Esophagus squamous epithelium (tissue), 5 donors: Measurements from ENCODE around the gene PSMG3. TPM values are rescaled to one million over a fixed set of nuclear protein-coding genes. Genes with fewer than 3 reads are reported as not detected.
A peak's percentile ranks its signal among the peaks of the same experiment; 100 is the strongest.

Experiments
- DNase-seq: peaks from one replicate; lab custom pipeline; 2025; lab: John Stamatoyannopoulos, UW
- H3K27ac ChIP-seq, 4 donors: fragments of 200-600 bp; sonication (generic); one replicate each; pipeline ENCODE4 v1.5.1; 2016 to 2019; ENCODE audit warnings: mild to moderate bottlenecking in 1 of 4
- H3K27me3 ChIP-seq, 4 donors: fragments of 200-600 bp; sonication (generic); 1 replicate in 3 of 4; 2 replicates in 1 of 4; pipeline versions ENCODE4 v1.5.1 to v1.6.0; 2017 to 2021; ENCODE audit warnings: antibody characterized with exemption in 1 of 4
- H3K36me3 ChIP-seq, 3 donors: fragments of 200-600 bp; sonication (generic); one replicate each; pipeline ENCODE4 v1.5.1; 2016 to 2019
- H3K4me1 ChIP-seq, 3 donors: fragments of 200-600 bp; sonication (generic); one replicate each; pipeline ENCODE4 v1.5.1; 2017 to 2019
- H3K4me3 ChIP-seq, 4 donors: fragments of 200-600 bp; sonication (generic); 1 replicate in 3 of 4; 2 replicates in 1 of 4; pipeline ENCODE4 v1.5.1; 2016 to 2019; ENCODE audit warnings: mild to moderate bottlenecking in 2 of 4, moderate library complexity in 1 of 4
- H3K9me3 ChIP-seq, 3 donors: fragments of 200-600 bp; sonication (generic); one replicate each; pipeline ENCODE4 v1.5.1; 2016 to 2019
- POLR2A ChIP-seq, 4 donors: fragments of 450-650 bp; IDR thresholded peaks; one replicate each; pipeline ENCODE4 v1.6.1; 2017; ENCODE audit warnings: antibody characterized with exemption in 4 of 4, mild to moderate bottlenecking in 4 of 4, moderate library complexity in 3 of 4
- WGBS, 2 donors: methylation state at CpG; one replicate each; pipeline ENCODE4 v1.1.5; 2018; 5-methylcytosine and 5-hydroxymethylcytosine counted together
- intact Hi-C: fragments of 100-400 bp; cut with DNase I; formaldehyde crosslinking; loops from one replicate; pipeline ENCODE4 v1.15.0; 2022
- total RNA-seq, 4 donors: library from RNA; depleted of rRNA; stranded (reverse); fragments of >200 nt; gene quantifications; one replicate each; pipeline ENCODE4 v1.1.0, GENCODE V29; 2016
- TF ChIP-seq, protein P1 (sequence below), 6 experiments: fragments of 450-650 bp in 4 of 6; fragments of 200-600 bp in 2 of 6; sonication (generic) in 2 of 6; IDR thresholded peaks; one replicate each; pipeline ENCODE4 v1.5.1; 2016 to 2019; ENCODE audit warnings: antibody characterized with exemption in 6 of 6, mild to moderate bottlenecking in 4 of 6, moderate library complexity in 4 of 6
- donor health status: DM: yes; HTN: yes; CAD: no.

Gene PSMG3
- total RNA-seq, 4 donors from 2014 or later: 44.5 to 63.6 (median 47.4) TPM

DNA sequence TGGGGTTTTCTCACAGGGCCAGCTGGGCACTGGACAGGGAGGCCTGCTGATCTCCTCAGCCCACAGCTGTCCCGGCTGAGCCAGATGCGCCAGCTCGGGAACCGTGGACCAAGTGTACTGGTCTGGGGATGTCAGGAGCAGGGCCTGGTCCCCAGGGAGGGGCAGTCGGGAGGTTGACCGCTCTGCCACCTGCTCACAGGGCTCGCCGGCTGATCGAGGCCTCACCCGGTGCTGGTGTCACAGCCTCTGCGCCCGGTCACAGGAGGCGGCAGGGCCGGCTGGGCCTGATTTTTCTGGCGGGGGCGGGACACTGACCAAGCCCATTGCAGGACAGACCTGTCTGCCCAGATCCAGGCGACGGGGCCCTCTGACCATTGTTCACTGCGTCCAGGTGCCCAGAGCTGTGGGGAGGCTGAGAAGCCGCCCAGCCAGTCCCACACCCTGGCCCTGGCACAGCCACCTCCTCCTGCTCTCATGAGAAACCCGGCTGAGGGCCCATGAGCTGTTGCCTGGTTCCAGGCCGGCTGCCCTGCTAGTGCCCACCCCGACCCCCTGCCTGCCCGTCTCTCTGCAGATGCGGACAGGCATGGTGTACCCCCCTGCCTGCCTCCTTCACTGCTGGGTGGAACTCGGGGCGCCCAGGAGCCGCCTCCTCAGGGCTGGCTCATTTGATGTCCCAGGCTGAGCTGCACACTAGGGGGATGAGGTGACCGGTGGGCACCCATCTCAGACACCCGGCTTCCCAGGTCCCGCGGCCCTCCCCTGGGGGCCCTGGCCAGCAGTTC, 10.8 kb downstream of the PSMG3 start:
- Histone ChIP-seq H3K4me3 (peak overlapping the region; percentile 29 to 60 (median 48)), H3K9me3 (no peaks in the 10 kb centered on the region), H3K27me3 (no peaks in the 10 kb centered on the region), H3K36me3 (peaks cover 0 to 11% (median 0%) of the 10 kb centered on the region in 3 donors), H3K27ac (peak overlapping the region; percentile 87 to 94 (median 92)), H3K4me1 (peaks cover 27 to 74% (median 40%) of the 10 kb centered on the region in 3 donors)
- 33 to 39% methylated on average over 2 to 7 of the region's 32 CpGs for WGBS, 2 donors
- TF ChIP-seq, protein P1, sequence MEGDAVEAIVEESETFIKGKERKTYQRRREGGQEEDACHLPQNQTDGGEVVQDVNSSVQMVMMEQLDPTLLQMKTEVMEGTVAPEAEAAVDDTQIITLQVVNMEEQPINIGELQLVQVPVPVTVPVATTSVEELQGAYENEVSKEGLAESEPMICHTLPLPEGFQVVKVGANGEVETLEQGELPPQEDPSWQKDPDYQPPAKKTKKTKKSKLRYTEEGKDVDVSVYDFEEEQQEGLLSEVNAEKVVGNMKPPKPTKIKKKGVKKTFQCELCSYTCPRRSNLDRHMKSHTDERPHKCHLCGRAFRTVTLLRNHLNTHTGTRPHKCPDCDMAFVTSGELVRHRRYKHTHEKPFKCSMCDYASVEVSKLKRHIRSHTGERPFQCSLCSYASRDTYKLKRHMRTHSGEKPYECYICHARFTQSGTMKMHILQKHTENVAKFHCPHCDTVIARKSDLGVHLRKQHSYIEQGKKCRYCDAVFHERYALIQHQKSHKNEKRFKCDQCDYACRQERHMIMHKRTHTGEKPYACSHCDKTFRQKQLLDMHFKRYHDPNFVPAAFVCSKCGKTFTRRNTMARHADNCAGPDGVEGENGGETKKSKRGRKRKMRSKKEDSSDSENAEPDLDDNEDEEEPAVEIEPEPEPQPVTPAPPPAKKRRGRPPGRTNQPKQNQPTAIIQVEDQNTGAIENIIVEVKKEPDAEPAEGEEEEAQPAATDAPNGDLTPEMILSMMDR (IDR thresholded peaks at IDR 0.05): no peak
- TF ChIP-seq POLR2A (IDR thresholded peaks at IDR 0.05): peak in 2 of 4 donors; percentile 13 to 38
- no peak for DNase-seq
- intact Hi-C loops: no loop called here

DNA sequence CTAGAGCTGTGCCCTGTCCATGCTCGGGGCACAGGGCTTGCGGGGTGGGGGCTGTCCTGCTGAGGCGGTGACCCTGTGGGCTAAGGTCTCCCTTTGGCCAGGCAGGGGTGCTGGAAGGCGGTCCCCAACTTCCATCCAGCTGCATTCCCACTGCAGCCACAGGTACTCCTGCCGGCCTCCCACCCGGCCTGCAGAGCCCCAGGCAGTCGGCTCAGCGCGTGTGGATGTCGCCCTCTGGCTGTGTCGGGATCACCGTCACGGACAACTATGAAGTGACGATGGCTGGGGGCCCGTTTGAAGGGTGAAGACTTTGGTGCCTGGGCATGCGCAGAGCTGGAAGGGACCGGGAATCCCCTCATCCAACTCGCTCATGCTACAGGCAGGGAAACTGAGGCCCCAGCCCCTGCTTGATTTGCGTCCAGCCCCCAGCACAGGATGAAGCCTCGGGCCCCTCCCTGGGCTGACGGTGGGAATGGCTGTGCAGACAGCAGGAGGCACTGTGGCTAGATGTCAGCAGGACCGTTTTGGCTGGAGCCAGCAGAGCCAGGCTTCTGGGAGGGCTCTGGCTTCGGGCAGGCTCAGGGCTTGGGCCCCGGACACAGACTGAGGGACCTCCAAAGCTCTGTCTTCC, 11.5 kb downstream of the PSMG3 start:
- TF ChIP-seq POLR2A (IDR thresholded peaks at IDR 0.05): no peak
- TF ChIP-seq, protein P1 (IDR thresholded peaks at IDR 0.05): peak in 1 of 6 experiments; percentile 29
- H3K4me3 ChIP-seq: peak overlapping the region in 3 of 4 donors; percentile 46 to 60 (median 49)
- no peaks in the 10 kb centered on the region for H3K9me3 ChIP-seq
- H3K27me3 ChIP-seq: no peaks in the 10 kb centered on the region
- no peak for DNase-seq
- intact Hi-C loops: no loop called here
- H3K36me3 ChIP-seq: peaks cover 0 to 18% (median 0%) of the 10 kb centered on the region in 3 donors
- WGBS, 2 donors: no CpG with 5 or more reads among the region's 24 CpGs
- H3K27ac ChIP-seq: peak overlapping the region; percentile 87 to 94 (median 92)
- peaks cover 27 to 69% (median 40%) of the 10 kb centered on the region in 3 donors for H3K4me1 ChIP-seq

DNA sequence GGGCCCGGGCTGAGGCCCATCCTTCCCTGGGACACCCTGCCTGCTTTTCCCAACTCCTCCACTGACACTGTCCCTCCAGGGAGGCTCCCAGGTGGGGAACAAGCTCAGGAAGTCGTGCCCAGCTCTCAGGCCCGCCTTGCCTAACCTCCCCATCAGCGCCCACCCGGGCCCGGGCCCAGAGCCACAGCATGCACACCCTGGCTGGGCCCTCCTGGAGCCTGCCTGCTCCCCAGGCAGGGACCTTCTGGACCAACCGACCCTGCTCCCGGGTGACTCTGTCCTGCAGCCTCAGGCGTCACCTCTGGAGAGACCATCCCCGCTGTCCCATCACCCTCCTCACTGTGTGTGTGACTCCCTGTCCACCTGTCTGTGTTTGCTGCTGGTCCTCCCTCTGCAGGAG, 12.1 kb downstream of the PSMG3 start:
- WGBS, 2 donors: 89 to 91% methylated on average over 3 to 8 of the region's 10 CpGs
- peaks cover 27 to 69% (median 40%) of the 10 kb centered on the region in 3 donors for H3K4me1 ChIP-seq
- no peaks in the 10 kb centered on the region for H3K9me3 ChIP-seq
- H3K36me3 ChIP-seq: peaks cover 0 to 23% (median 0%) of the 10 kb centered on the region in 3 donors
- peak overlapping the region in 2 of 4 donors; percentile 46 to 49 for H3K4me3 ChIP-seq
- peak overlapping the region in 3 of 4 donors; percentile 92 to 94 (median 93) for H3K27ac ChIP-seq
- H3K27me3 ChIP-seq: no peaks in the 10 kb centered on the region
- no peak for DNase-seq
- TF ChIP-seq, protein P1 (IDR thresholded peaks at IDR 0.05): no peak
- TF ChIP-seq POLR2A (IDR thresholded peaks at IDR 0.05): no peak
- intact Hi-C loops: no loop called here

DNA sequence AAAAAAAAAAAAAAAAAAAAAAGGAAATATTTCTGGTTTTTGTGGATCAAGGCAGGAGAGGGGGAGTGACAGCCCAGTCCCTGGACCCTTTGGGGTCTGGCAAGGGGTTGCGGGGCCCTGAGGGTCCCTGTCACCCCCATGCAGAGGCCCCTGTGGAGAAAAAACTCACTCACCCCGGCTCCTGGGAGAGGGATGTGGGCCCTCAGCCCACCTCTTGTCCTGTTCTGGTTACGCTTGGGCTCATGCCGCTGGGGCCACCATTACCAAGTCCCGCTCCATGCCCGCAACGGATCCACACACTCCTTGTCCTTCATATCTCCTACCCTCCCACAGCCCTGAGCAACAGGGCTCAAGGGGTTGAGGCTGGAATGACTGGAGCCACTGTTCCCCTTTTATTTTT, 12.8 kb downstream of the PSMG3 start:
- DNase-seq: no peak
- H3K9me3 ChIP-seq: no peaks in the 10 kb centered on the region
- no peak overlapping the region for H3K4me3 ChIP-seq
- intact Hi-C loops: no loop called here
- WGBS, 2 donors: 92 to 96% methylated on average over 7 of the region's 7 CpGs
- H3K4me1 ChIP-seq: peaks cover 27 to 69% (median 40%) of the 10 kb centered on the region in 3 donors
- peaks cover 0 to 31% (median 0%) of the 10 kb centered on the region in 3 donors for H3K36me3 ChIP-seq
- no peak for TF ChIP-seq POLR2A (IDR thresholded peaks at IDR 0.05)
- TF ChIP-seq, protein P1 (IDR thresholded peaks at IDR 0.05): no peak
- H3K27ac ChIP-seq: peak overlapping the region in 3 of 4 donors; percentile 92 to 94 (median 93)
- no peaks in the 10 kb centered on the region for H3K27me3 ChIP-seq
